GM23338 (cell line): ENCODE measurements around the gene PIGR. TPM values are rescaled to one million over a fixed set of nuclear protein-coding genes. Genes with fewer than 3 reads are reported as not detected.

Experiments used
- ATAC-seq: fragments of 200-7000 bp; cut with Tn5 transposase; 3 replicates; pipeline ENCODE4 v1.9.1; 2020
- DNase-seq: peaks from one replicate; pipeline ENCODE4 v3.0.0-alpha.2; 2015; ENCODE audit warnings: low spot score
- H2AFZ ChIP-seq: fragments of 200-600 bp; sonication (generic); 2 replicates; pipeline ENCODE4 v1.8.0; 2016; ENCODE audit warnings: antibody characterized with exemption, mild to moderate bottlenecking, moderate library complexity
- H3F3A ChIP-seq: fragments of 200-600 bp; sonication (generic); replicated peaks from 2 replicates; pipeline ENCODE4 v1.8.0; 2017; ENCODE audit warnings: antibody characterized with exemption, mixed run types, low read depth
- H3K27ac ChIP-seq: fragments of 200-600 bp; sonication (generic); 2 replicates; pipeline ENCODE4 v1.6.1; 2016; ENCODE audit warnings: low read depth
- H3K27me3 ChIP-seq: fragments of 200-600 bp; sonication (generic); 2 replicates; pipeline ENCODE4 v1.8.0; 2016; ENCODE audit warnings: mild to moderate bottlenecking, mixed run types, moderate library complexity; ENCODE audit not compliant: insufficient read depth
- H3K36me3 ChIP-seq: fragments of 200-600 bp; sonication (generic); 2 replicates; pipeline ENCODE4 v1.8.0; 2016; ENCODE audit warnings: mild to moderate bottlenecking; ENCODE audit not compliant: insufficient read depth
- H3K4me1 ChIP-seq: fragments of 200-600 bp; sonication (generic); 2 replicates; pipeline ENCODE4 v1.8.0; 2016; ENCODE audit warnings: mild to moderate bottlenecking, moderate library complexity; ENCODE audit not compliant: insufficient read depth
- H3K4me2 ChIP-seq: fragments of 200-600 bp; sonication (generic); 2 replicates; pipeline ENCODE4 v1.7.1; 2017; ENCODE audit warnings: mixed run types
- H3K4me3 ChIP-seq: fragments of 200-600 bp; sonication (generic); 2 replicates; pipeline ENCODE4 v1.6.1; 2016; ENCODE audit warnings: mixed run types
- H3K79me2 ChIP-seq: fragments of 200-600 bp; sonication (generic); replicated peaks from 2 replicates; pipeline ENCODE4 v1.8.0; 2017; ENCODE audit warnings: mild to moderate bottlenecking; ENCODE audit not compliant: insufficient read depth
- H3K9me2 ChIP-seq: fragments of 200-600 bp; sonication (generic); 2 replicates; pipeline ENCODE4 v1.8.0; 2017; ENCODE audit not compliant: insufficient read depth
- H4K20me1 ChIP-seq: fragments of 200-600 bp; sonication (generic); replicated peaks from 2 replicates; pipeline ENCODE4 v1.8.0; 2017; ENCODE audit warnings: mild to moderate bottlenecking; ENCODE audit not compliant: insufficient read depth
- H3K27ac Mint-ChIP-seq: 2 replicates; pipeline ENCODE4 v1.8.0; 2020; ENCODE audit warnings: inconsistent platforms, mild to moderate bottlenecking, moderate library complexity, mixed read lengths
- H3K27me3 Mint-ChIP-seq: 3 replicates; pipeline ENCODE4 v1.8.0; 2022; ENCODE audit warnings: low read depth, mild to moderate bottlenecking, moderate library complexity, mixed read lengths, inconsistent platforms; ENCODE audit not compliant: insufficient read depth, poor library complexity
- H3K36me3 Mint-ChIP-seq: 3 replicates; pipeline ENCODE4 v1.8.0; 2021; ENCODE audit warnings: low read depth, mild to moderate bottlenecking, inconsistent platforms, moderate library complexity, mixed read lengths
- H3K4me1 Mint-ChIP-seq: 3 replicates; pipeline ENCODE4 v1.8.0; 2020; ENCODE audit warnings: mild to moderate bottlenecking, inconsistent platforms, mixed read lengths
- H3K4me3 Mint-ChIP-seq: 3 replicates; pipeline ENCODE4 v1.8.0; 2021; ENCODE audit warnings: moderate library complexity, mild to moderate bottlenecking, inconsistent platforms, mixed read lengths
- H3K9me3 Mint-ChIP-seq: 3 replicates; pipeline ENCODE4 v1.8.0; 2020; ENCODE audit warnings: moderate library complexity, mild to moderate bottlenecking, inconsistent platforms, mixed read lengths
- CREB1 ChIP-seq: fragments of 250-450 bp; sonication (Bioruptor Pico); IDR thresholded peaks from 2 replicates; pipeline ENCODE4 v1.5.0; 2020; ENCODE audit warnings: low read depth, mild to moderate bottlenecking, moderate library complexity
- EZH2 ChIP-seq: fragments of 200-600 bp; sonication (generic); IDR thresholded peaks from one replicate; pipeline ENCODE4 v1.8.0; 2017; ENCODE audit warnings: antibody characterized with exemption, mild to moderate bottlenecking, low read depth; ENCODE audit not compliant: unreplicated experiment
- EZH2phosphoT487 ChIP-seq: fragments of 200-600 bp; sonication (generic); IDR thresholded peaks from one replicate; pipeline ENCODE4 v1.8.1; 2018; ENCODE audit warnings: antibody characterized with exemption; ENCODE audit not compliant: unreplicated experiment
- JUNB ChIP-seq: IDR thresholded peaks from one replicate; pipeline ENCODE4 v1.6.1; 2016; ENCODE audit warnings: antibody characterized with exemption; ENCODE audit not compliant: unreplicated experiment
- NANOG ChIP-seq: IDR thresholded peaks from 2 replicates; pipeline ENCODE4 v1.6.1; 2016; ENCODE audit warnings: antibody characterized with exemption, borderline replicate concordance
- POLR2AphosphoS5 ChIP-seq: IDR thresholded peaks from 2 replicates; pipeline ENCODE4 v1.6.1; 2016; ENCODE audit warnings: antibody characterized with exemption, low read depth
- STAT1 ChIP-seq: IDR thresholded peaks from one replicate; pipeline ENCODE4 v1.6.1; 2016; ENCODE audit warnings: antibody characterized with exemption; ENCODE audit not compliant: unreplicated experiment
- ZNF114 ChIP-seq: fragments of 250-450 bp; sonication (Bioruptor Pico); IDR thresholded peaks from 2 replicates; pipeline ENCODE4 v1.5.0; 2020; ENCODE audit warnings: mild to moderate bottlenecking, moderate library complexity
- ZNF331 ChIP-seq: fragments of 250-450 bp; sonication (Bioruptor Pico); IDR thresholded peaks from 2 replicates; pipeline ENCODE4 v1.5.0; 2020; ENCODE audit warnings: low read depth, mild to moderate bottlenecking, moderate library complexity
- polyA plus RNA-seq: library from polyadenylated mRNA; unstranded; fragments of >200 nt; fragmentation: Nextera tagmentation; extraction: Ambion mirVana; gene quantifications from 2 replicates; pipeline ENCODE4 v1.2.1, GENCODE V29; 2016
- total RNA-seq: library from RNA; depleted of rRNA; stranded (reverse); fragments of >200 nt; shearing (Covaris generic); gene quantifications from 2 replicates; pipeline ENCODE4 v1.2.3, GENCODE V29; 2014
- TF ChIP-seq, protein P1 (sequence below), 2 experiments: fragments of 200-600 bp in 1 of 2; sonication (generic) in 1 of 2; conservative IDR thresholded peaks; 2 replicates each; pipeline versions ENCODE4 v1.5.1 to v1.6.1; 2016 to 2017; ENCODE audit warnings: antibody characterized with exemption in 2 of 2, low read depth in 2 of 2, mild to moderate bottlenecking in 2 of 2, moderate library complexity in 1 of 2
- TF ChIP-seq, protein P2 (sequence below): IDR thresholded peaks from one replicate; pipeline ENCODE4 v1.6.1; 2018; ENCODE audit warnings: antibody characterized with exemption; ENCODE audit not compliant: unreplicated experiment
- TF ChIP-seq, protein P3 (sequence below): fragments of 250-450 bp; sonication (Bioruptor Pico); IDR thresholded peaks from 2 replicates; pipeline ENCODE4 v1.5.0; 2020; ENCODE audit warnings: mild to moderate bottlenecking, moderate library complexity
- TF ChIP-seq, protein P4 (sequence below): IDR thresholded peaks from 2 replicates; pipeline ENCODE4 v1.6.1; 2016; ENCODE audit warnings: antibody characterized with exemption

Gene PIGR
- total and polyA plus RNA-seq, 2 experiments from 2014 or later = not detected

DNA sequence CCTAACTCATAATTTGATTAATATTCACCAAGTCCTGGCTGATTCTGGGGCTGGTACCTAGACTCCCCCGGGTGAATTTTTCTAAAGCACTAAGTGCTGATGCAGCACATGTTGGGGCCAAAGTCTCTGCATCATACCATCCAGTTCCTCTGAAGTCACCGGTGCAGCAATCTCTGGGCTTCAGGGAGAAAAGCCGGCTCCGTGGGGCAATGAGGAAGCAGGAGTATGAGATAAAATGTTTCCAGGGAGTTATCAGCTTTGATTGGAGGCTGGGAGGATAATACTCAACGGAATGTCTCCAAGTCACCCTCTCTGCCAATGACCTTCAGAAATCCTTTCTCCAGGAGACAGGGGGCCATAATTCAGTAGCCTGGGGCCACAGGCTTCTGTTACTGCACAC lies 22.8 kb upstream of the PIGR start:
- TF ChIP-seq, protein P1, sequence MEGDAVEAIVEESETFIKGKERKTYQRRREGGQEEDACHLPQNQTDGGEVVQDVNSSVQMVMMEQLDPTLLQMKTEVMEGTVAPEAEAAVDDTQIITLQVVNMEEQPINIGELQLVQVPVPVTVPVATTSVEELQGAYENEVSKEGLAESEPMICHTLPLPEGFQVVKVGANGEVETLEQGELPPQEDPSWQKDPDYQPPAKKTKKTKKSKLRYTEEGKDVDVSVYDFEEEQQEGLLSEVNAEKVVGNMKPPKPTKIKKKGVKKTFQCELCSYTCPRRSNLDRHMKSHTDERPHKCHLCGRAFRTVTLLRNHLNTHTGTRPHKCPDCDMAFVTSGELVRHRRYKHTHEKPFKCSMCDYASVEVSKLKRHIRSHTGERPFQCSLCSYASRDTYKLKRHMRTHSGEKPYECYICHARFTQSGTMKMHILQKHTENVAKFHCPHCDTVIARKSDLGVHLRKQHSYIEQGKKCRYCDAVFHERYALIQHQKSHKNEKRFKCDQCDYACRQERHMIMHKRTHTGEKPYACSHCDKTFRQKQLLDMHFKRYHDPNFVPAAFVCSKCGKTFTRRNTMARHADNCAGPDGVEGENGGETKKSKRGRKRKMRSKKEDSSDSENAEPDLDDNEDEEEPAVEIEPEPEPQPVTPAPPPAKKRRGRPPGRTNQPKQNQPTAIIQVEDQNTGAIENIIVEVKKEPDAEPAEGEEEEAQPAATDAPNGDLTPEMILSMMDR (conservative IDR thresholded peaks at IDR 0.05; ENCODE audit: low read depth in 2 of 2) = no peak
- TF ChIP-seq NANOG (no peak), ZNF331 (CRISPR knock-in tag) (no peak), POLR2AphosphoS5 (no peak), EZH2phosphoT487 (no peak), ZNF114 (CRISPR knock-in tag) (no peak), CREB1 (CRISPR knock-in tag) (no peak), EZH2 (no peak), JUNB (no peak), STAT1 (no peak)
- TF ChIP-seq, protein P2, sequence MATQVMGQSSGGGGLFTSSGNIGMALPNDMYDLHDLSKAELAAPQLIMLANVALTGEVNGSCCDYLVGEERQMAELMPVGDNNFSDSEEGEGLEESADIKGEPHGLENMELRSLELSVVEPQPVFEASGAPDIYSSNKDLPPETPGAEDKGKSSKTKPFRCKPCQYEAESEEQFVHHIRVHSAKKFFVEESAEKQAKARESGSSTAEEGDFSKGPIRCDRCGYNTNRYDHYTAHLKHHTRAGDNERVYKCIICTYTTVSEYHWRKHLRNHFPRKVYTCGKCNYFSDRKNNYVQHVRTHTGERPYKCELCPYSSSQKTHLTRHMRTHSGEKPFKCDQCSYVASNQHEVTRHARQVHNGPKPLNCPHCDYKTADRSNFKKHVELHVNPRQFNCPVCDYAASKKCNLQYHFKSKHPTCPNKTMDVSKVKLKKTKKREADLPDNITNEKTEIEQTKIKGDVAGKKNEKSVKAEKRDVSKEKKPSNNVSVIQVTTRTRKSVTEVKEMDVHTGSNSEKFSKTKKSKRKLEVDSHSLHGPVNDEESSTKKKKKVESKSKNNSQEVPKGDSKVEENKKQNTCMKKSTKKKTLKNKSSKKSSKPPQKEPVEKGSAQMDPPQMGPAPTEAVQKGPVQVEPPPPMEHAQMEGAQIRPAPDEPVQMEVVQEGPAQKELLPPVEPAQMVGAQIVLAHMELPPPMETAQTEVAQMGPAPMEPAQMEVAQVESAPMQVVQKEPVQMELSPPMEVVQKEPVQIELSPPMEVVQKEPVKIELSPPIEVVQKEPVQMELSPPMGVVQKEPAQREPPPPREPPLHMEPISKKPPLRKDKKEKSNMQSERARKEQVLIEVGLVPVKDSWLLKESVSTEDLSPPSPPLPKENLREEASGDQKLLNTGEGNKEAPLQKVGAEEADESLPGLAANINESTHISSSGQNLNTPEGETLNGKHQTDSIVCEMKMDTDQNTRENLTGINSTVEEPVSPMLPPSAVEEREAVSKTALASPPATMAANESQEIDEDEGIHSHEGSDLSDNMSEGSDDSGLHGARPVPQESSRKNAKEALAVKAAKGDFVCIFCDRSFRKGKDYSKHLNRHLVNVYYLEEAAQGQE = no peak
- TF ChIP-seq, protein P3, sequence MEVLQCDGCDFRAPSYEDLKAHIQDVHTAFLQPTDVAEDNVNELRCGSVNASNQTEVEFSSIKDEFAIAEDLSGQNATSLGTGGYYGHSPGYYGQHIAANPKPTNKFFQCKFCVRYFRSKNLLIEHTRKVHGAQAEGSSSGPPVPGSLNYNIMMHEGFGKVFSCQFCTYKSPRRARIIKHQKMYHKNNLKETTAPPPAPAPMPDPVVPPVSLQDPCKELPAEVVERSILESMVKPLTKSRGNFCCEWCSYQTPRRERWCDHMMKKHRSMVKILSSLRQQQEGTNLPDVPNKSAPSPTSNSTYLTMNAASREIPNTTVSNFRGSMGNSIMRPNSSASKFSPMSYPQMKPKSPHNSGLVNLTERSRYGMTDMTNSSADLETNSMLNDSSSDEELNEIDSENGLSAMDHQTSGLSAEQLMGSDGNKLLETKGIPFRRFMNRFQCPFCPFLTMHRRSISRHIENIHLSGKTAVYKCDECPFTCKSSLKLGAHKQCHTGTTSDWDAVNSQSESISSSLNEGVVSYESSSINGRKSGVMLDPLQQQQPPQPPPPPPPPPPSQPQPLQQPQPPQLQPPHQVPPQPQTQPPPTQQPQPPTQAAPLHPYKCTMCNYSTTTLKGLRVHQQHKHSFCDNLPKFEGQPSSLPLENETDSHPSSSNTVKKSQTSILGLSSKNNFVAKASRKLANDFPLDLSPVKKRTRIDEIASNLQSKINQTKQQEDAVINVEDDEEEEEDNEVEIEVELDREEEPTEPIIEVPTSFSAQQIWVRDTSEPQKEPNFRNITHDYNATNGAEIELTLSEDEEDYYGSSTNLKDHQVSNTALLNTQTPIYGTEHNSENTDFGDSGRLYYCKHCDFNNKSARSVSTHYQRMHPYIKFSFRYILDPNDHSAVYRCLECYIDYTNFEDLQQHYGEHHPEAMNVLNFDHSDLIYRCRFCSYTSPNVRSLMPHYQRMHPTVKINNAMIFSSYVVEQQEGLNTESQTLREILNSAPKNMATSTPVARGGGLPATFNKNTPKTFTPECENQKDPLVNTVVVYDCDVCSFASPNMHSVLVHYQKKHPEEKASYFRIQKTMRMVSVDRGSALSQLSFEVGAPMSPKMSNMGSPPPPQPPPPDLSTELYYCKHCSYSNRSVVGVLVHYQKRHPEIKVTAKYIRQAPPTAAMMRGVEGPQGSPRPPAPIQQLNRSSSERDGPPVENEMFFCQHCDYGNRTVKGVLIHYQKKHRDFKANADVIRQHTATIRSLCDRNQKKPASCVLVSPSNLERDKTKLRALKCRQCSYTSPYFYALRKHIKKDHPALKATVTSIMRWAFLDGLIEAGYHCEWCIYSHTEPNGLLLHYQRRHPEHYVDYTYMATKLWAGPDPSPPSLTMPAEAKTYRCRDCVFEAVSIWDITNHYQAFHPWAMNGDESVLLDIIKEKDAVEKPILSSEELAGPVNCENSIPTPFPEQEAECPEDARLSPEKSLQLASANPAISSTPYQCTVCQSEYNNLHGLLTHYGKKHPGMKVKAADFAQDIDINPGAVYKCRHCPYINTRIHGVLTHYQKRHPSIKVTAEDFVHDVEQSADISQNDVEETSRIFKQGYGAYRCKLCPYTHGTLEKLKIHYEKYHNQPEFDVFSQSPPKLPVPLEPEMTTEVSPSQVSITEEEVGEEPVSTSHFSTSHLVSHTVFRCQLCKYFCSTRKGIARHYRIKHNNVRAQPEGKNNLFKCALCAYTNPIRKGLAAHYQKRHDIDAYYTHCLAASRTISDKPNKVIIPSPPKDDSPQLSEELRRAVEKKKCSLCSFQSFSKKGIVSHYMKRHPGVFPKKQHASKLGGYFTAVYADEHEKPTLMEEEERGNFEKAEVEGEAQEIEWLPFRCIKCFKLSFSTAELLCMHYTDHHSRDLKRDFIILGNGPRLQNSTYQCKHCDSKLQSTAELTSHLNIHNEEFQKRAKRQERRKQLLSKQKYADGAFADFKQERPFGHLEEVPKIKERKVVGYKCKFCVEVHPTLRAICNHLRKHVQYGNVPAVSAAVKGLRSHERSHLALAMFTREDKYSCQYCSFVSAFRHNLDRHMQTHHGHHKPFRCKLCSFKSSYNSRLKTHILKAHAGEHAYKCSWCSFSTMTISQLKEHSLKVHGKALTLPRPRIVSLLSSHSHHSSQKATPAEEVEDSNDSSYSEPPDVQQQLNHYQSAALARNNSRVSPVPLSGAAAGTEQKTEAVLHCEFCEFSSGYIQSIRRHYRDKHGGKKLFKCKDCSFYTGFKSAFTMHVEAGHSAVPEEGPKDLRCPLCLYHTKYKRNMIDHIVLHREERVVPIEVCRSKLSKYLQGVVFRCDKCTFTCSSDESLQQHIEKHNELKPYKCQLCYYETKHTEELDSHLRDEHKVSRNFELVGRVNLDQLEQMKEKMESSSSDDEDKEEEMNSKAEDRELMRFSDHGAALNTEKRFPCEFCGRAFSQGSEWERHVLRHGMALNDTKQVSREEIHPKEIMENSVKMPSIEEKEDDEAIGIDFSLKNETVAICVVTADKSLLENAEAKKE (CRISPR knock-in tag) = no peak
- TF ChIP-seq, protein P4, sequence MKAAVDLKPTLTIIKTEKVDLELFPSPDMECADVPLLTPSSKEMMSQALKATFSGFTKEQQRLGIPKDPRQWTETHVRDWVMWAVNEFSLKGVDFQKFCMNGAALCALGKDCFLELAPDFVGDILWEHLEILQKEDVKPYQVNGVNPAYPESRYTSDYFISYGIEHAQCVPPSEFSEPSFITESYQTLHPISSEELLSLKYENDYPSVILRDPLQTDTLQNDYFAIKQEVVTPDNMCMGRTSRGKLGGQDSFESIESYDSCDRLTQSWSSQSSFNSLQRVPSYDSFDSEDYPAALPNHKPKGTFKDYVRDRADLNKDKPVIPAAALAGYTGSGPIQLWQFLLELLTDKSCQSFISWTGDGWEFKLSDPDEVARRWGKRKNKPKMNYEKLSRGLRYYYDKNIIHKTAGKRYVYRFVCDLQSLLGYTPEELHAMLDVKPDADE = no peak
- Histone ChIP-seq H4K20me1 (no peaks in the 10 kb centered on the region), H2AFZ (no peak overlapping the region), H3K79me2 (no peaks in the 10 kb centered on the region), H3K4me3 (no peak overlapping the region), H3K4me1 (no peaks in the 10 kb centered on the region), H3K27me3 (no peaks in the 10 kb centered on the region), H3K9me2 (0 out of 2 replicates have a peak, but pooled peaks cover 4% of the 10 kb centered on the region), H3F3A (no peaks in the 10 kb centered on the region), H3K4me2 (no peak overlapping the region), H3K27ac (no peak overlapping the region), H3K36me3 (no peaks in the 10 kb centered on the region)
- no peaks in the 10 kb centered on the region for H3K9me3 Mint-ChIP-seq
- no peak for ATAC-seq
- no peak overlapping the region for H3K4me3 Mint-ChIP-seq
- DNase-seq = no peak
- H3K27ac Mint-ChIP-seq = no peak overlapping the region
- no peaks in the 10 kb centered on the region; the same call in 2 of the 3 replicates for H3K4me1 Mint-ChIP-seq
- no peaks in the 10 kb centered on the region for H3K36me3 Mint-ChIP-seq
- no peaks in the 10 kb centered on the region for H3K27me3 Mint-ChIP-seq
